AG04450 (cell line): ENCODE results near the gene COG4. TPM values are rescaled to one million over a fixed set of nuclear protein-coding genes. Genes with fewer than 3 reads are reported as not detected.
"Not testable (repeated sequence)": the region's sequence is repeated elsewhere in the genome, so short reads cannot be mapped to it uniquely, and the experiment has no call there.

Experiments
- CTCF ChIA-PET: fragments of 300-600, 350-600 bp; formaldehyde crosslinking; extraction: SDS; loops from one replicate; lab custom pipeline; 2022; ENCODE audit warnings: antibody characterized with exemption, inconsistent platforms; lab: Charles Lee
- POLR2A ChIA-PET: fragments of 350-600 bp; formaldehyde crosslinking; extraction: SDS; loops from one replicate; lab custom pipeline; 2021; ENCODE audit warnings: antibody characterized with exemption, inconsistent platforms; lab: Yijun Ruan, JAX
- DNase-seq: peaks from one replicate; pipeline ENCODE4 v3.0.0-alpha.2; 2011; ENCODE audit warnings: low read depth, low spot score
- H3K27ac ChIP-seq: one replicate; pipeline ENCODE4 v1.5.1; 2012; ENCODE audit warnings: low read depth, low read length, control low read depth
- H3K27me3 ChIP-seq: one replicate; pipeline ENCODE4 v1.6.0; 2012; ENCODE audit warnings: low read length; ENCODE audit not compliant: control insufficient read depth, insufficient read depth
- H3K4me3 ChIP-seq: 2 replicates; pipeline ENCODE4 v1.5.1; 2011; ENCODE audit warnings: mild to moderate bottlenecking, low read depth, low read length, control low read depth
- H3K9me3 ChIP-seq: 2 replicates; pipeline ENCODE4 v1.5.1; 2012; ENCODE audit warnings: low read length; ENCODE audit not compliant: control insufficient read depth, insufficient read depth
- polyA plus RNA-seq: library from polyadenylated mRNA; depleted of rRNA; stranded (reverse); fragments of >200 nt; gene quantifications from 2 replicates; pipeline ENCODE4 v1.2.3, GENCODE V29; 2011
- TF ChIP-seq, protein P1 (sequence below): IDR thresholded peaks from 2 replicates; pipeline ENCODE4 v1.5.1; 2011; ENCODE audit warnings: low read depth, low read length, control low read depth, inconsistent platforms

COG4 gene
- polyA plus RNA-seq, 1 experiment = 51.8 TPM

DNA sequence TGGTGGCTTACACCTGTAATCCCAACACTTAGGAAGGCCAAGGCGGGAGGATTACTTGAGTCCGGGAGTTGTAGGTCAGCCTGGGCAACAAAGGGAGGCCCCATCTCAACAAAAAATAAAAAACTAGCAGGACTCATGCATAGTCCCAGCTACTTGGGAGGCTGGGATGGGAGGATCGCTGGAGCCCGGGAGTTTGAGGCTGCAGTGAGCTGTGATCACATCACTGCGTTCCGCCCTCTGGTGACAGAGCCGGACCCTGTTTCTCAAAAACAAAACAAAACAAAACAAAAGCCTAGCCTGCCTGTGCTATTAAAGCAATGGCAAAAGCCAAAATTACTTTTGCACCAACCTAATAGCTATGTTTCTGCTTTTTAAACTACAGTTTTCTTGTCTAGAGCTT lies 67.4 kb downstream of the COG4 start:
- no peak for DNase-seq
- H3K27ac ChIP-seq = no peak overlapping the region
- ChIA-PET POLR2A (interaction anchor here (0.7 to 1.0 kb wide), 2 partner anchors 13 to 74 kb away, joined by 3 read pairs; no protein-coding TSS in a partner anchor), CTCF (no interaction called here)
- H3K27me3 ChIP-seq = no peaks in the 10 kb centered on the region
- H3K4me3 ChIP-seq = no peak overlapping the region
- TF ChIP-seq, protein P1, sequence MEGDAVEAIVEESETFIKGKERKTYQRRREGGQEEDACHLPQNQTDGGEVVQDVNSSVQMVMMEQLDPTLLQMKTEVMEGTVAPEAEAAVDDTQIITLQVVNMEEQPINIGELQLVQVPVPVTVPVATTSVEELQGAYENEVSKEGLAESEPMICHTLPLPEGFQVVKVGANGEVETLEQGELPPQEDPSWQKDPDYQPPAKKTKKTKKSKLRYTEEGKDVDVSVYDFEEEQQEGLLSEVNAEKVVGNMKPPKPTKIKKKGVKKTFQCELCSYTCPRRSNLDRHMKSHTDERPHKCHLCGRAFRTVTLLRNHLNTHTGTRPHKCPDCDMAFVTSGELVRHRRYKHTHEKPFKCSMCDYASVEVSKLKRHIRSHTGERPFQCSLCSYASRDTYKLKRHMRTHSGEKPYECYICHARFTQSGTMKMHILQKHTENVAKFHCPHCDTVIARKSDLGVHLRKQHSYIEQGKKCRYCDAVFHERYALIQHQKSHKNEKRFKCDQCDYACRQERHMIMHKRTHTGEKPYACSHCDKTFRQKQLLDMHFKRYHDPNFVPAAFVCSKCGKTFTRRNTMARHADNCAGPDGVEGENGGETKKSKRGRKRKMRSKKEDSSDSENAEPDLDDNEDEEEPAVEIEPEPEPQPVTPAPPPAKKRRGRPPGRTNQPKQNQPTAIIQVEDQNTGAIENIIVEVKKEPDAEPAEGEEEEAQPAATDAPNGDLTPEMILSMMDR = no peak
- H3K9me3 ChIP-seq = no peaks in the 10 kb centered on the region; the same call in 1 of the 2 replicates

DNA sequence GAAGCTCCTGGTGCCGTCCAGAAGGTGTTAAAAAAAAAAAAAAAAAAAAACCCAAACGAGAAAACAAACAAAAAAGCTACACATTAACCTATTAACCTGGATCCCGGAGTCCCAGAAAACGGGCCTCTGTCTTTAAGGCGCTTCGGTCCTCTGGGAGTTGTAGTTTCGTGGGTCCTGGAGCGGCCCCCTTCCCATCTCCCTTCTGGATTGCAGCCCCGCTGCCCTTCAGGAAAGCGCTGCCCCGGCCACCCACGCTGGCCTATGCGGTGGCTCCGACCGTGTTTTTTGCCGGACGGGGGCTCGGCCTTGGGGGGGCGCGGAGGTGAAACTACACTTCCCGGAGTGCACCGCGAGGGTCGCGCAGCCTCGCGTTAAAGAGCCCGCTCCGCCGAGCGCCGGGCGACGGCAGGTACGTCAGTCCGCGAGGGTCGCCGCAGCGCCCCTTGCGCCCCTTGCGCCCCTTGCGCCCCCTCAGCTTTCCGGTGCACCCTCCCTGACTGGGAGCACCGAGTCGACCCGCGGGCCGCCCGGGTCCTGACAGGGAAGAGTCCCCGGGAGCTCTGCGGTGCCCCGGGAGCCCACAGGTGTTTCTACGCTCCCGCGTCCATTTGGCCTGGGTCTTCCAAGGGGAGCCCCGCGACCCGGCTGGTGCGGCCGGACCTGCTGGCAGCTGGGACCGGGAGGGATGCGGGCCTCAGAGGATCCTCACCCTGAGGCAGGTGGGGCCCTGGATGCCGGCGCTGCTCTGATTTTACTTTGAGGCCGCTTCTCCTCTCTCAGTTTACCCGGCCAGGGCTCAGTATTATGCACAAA lies 68.9 kb downstream of the COG4 start, which contains the start of gene FCSK:
FCSK (plus strand) TSS at position 374 of the 813 bp plus-strand sequence. CDS start 8,596 bp downstream, outside the sequence.
- no peaks in the 10 kb centered on the region; the same call in 1 of the 2 replicates for H3K9me3 ChIP-seq
- TF ChIP-seq, protein P1 = no peak
- CTCF ChIA-PET = interaction anchor here (0.7 to 1.2 kb wide), 3 partner anchors 15 to 74 kb away, joined by 3 read pairs; partner anchors contain the start of gene ST3GAL2
- H3K4me3 ChIP-seq = peak within 1 kb of the TSS; percentile 83
- H3K27me3 ChIP-seq = no peaks in the 10 kb centered on the region
- POLR2A ChIA-PET = interaction anchor here (0.6 to 2.2 kb wide), 4 partner anchors 22 to 73 kb away, joined by 3 to 8 read pairs (median 5); no protein-coding TSS in a partner anchor
- peak within 1 kb of the TSS; percentile 97 for H3K27ac ChIP-seq
- peak; percentile 10 for DNase-seq

DNA sequence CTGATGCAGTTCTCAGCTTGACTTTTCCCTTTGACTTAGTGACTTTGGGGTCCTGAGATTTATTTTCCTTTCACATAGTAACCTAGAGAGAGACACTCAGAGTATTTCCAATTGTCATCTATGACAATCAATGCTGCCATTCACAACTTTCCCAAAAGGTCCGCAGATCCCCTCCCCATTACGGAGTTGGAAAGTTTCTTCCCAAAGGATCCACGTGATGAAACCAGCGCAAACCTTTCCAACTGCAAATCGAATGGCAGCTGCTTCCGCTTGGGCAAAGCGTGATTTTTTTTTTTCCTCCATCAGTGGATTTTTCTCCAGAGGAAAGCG lies 69.5 kb downstream of the COG4 start:
- POLR2A ChIA-PET = interaction anchor here (0.7 to 2.2 kb wide), 2 partner anchors 30 to 73 kb away, joined by 7 to 8 read pairs; no protein-coding TSS in a partner anchor
- Histone ChIP-seq H3K4me3 (peak overlapping the region; percentile 83), H3K27ac (peak overlapping the region; percentile 97), H3K27me3 (peaks cover 2% of the 10 kb centered on the region), H3K9me3 (no peaks in the 10 kb centered on the region; the same call in 1 of the 2 replicates)
- CTCF ChIA-PET = interaction anchor here (0.7 to 1.2 kb wide), 3 partner anchors 14 to 74 kb away, joined by 3 read pairs; partner anchors contain the start of gene ST3GAL2
- TF ChIP-seq, protein P1 = no peak
- DNase-seq = no peak

DNA sequence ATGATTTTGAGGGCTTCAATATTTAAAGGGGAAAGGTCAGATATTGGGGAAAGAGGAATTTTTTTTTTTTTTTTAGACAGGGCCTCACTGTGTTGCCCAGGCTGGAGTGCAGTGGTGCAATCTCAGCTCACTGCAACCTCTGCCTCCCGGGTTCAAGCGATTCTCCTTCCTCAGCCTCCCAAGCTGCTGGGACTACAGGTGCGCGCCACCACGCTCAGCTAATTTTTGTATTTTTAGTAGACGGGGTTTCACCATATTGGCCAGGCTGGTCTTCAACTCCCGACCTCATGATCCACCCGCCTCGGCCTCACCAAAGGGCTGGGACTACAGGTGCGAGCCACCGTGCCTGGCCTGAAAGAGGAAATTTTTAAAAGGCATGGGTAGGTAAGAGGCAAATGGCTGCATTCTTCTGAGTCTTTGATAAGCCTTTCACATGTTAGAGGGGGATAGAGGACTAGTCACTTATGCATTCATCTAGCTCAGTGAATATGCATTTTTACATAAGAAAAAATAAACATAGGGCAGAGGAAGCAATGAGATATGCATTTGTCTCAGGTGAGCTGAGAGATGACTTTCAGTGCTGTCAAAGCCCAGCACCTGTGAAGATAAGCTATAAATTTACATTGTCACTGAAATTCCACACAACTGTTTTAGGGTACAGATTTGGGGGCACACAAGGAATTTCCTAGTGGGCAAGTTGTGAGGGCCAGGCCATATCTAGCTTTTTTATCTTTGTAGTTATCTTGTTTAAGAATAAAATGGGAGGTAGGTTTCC lies 70.0 kb downstream of the COG4 start:
- Histone ChIP-seq H3K4me3 (peak overlapping the region; percentile 83), H3K9me3 (no peaks in the 10 kb centered on the region; the same call in 1 of the 2 replicates), H3K27me3 (peaks cover 3% of the 10 kb centered on the region), H3K27ac (no peak overlapping the region)
- no peak for DNase-seq
- ChIA-PET CTCF (interaction anchor here (0.6 to 1.2 kb wide), 3 partner anchors 14 to 68 kb away, joined by 3 read pairs; partner anchors contain the start of gene ST3GAL2), POLR2A (interaction anchor here (0.7 to 2.2 kb wide), 2 partner anchors 29 to 72 kb away, joined by 7 to 8 read pairs; no protein-coding TSS in a partner anchor)
- TF ChIP-seq, protein P1 = no peak

DNA sequence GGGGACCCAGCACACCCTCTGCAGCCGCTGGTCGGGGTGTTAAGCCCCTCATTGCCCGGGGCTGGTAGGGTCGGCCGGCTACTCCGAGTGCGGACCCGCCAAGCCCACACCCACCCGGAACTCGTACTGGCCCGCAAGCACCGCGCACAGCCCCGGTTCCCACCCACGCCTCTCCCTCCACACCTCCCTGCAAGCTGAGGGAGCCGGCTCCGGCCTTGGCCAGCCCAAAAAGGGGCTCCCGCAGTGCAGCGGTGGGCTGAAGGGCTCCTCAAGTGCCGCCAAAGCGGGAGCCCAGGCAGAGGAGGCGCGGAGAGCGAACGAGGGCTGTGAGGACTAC lies 72.4 kb downstream of the COG4 start:
- DNase-seq, H3K27ac ChIP-seq, H3K9me3 ChIP-seq, POLR2A ChIA-PET, CTCF ChIA-PET, H3K4me3 ChIP-seq, H3K27me3 ChIP-seq: not testable (repeated sequence)

DNA sequence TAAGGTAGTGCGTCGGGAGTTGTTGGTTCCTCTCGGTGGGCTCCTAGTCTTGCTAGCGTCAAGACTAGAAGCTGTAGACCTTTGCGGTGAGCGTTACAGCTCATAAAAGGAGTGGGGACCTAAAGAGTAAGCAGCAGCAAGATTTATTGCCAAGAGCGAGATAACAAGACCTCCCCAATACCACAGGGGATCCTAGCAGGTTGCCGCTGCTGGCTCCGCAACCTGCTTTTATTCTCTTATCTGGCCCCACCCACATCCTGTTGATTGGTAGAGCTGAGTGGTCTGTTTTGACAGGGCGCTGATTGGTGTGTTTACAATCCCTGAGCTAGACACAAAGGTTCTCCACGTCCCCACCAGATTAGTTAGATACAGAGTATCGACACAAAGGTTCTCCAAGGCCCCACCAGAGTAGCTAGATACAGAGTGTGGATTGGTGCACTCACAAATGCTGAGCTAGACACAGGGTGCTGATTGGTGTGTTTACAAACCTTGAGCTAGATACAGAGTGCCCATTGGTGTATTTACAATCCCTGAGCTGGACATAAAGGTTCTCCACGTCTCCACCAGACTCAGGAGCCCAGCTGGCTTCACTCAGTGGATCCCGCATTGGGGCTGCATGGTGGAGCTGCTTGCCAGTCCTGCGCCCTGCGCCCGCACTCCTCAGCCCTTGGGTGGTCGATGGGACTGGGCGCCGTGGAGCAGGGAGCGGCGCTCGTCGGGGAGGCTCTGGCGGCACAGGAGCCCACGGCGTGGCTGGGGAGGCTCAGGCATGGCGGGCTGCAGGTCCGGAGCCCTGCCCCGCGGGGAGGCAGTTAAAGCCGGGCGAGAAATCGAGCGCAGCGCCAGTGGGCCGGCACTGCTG lies 73.0 kb downstream of the COG4 start:
- H3K27ac ChIP-seq, DNase-seq, H3K4me3 ChIP-seq, POLR2A ChIA-PET, H3K27me3 ChIP-seq, H3K9me3 ChIP-seq: not testable (repeated sequence)
- CTCF ChIA-PET = interaction anchor here (0.5 kb wide), 1 partner anchor 90 kb away, joined by 4 read pairs; no protein-coding TSS in a partner anchor
